ENCODE data around the gene HJV. TPM values are rescaled to one million over a fixed set of nuclear protein-coding genes. Genes with fewer than 3 reads are reported as not detected.

The HJV gene
- total RNA-seq, 6 experiments from 2014 or later, result 53.0 to 215 (median 109) TPM

DNA sequence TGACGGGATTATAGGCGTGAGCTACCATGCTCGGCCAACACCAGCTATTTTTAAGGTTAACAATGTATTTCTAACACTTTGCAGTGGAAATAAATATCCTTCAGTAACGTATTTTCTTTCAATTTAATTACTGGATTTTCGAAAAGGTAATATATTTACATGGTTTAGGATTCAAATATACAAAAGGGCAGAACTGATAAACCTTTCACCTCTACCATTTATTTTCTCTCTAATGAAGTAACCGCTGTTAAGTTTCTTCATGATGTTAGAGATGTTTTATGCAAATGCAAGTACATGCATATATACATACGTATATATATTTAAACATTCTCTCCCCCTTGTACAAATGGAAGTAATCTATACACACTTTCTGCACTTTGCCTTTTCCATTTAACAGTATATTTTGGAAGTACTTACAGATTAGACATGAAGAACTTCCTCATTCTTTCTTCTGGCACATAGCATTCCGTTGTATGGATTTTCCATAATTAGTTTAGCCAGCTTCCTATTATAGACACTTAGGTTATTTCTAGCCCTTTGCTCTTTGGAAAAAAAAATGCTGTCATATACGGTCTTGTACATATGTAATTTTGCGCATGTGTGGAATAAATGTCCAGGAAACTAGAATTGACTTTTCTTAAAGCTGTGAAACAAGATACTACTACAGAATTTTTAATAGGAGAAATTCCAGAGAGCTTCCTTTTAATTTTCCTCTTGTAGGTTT, 14.9 kb upstream of the HJV start:
- TF ChIP-seq POLR2A (IDR thresholded peaks at IDR 0.05) (no peak), CTCF (IDR thresholded peaks at IDR 0.05) (no peak)
- intact Hi-C loops (cut with DNase I), result no loop called here
- Histone ChIP-seq H3K27me3 (no peaks in the 10 kb centered on the region), H3K9me3 (peaks cover 0 to 2% (median 0%) of the 10 kb centered on the region in 4 donors), H3K36me3 (no peaks in the 10 kb centered on the region), H3K27ac (peak overlapping the region; percentile 80 to 88 (median 85)), H3K4me1 (peaks cover 0 to 24% (median 7%) of the 10 kb centered on the region in 4 donors), H3K4me3 (peak overlapping the region in 1 of 3 donors; percentile 63)
- no peak for ATAC-seq
- no peak for DNase-seq
- 34% methylated on average over 10 of the region's 10 CpGs for WGBS (ENCODE audit: insufficient coverage, low coverage, low lambda C conversion rate, missing lambda C conversion rate)

DNA sequence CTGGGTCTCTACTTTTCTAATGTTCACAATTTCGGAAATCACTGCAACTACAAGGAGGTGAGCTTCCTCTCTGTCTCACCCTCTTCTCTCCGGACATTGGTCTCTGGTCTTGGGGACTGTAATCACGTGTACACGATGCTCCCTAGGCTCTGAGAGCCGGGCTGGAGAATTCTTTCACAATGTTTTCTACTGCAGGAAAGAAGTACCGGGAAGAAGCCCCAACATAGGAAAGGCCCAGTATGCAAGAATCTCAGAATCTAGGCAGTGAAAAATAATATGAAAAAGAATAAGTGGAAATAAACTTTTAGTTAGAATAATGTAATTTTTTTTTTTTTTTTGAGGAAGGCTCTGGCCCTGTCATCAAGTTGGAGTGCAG, 13.5 kb upstream of the HJV start:
- Histone ChIP-seq H3K36me3 (no peaks in the 10 kb centered on the region), H3K9me3 (peaks cover 0 to 2% (median 0%) of the 10 kb centered on the region in 4 donors), H3K4me3 (no peak overlapping the region), H3K27me3 (no peaks in the 10 kb centered on the region), H3K4me1 (peaks cover 0 to 17% (median 7%) of the 10 kb centered on the region in 4 donors), H3K27ac (no peak overlapping the region)
- ATAC-seq (peak in 1 of 4 donors; percentile 7), DNase-seq (no peak)
- TF ChIP-seq POLR2A (IDR thresholded peaks at IDR 0.05) (no peak), CTCF (IDR thresholded peaks at IDR 0.05) (no peak)
- 25% methylated on average over 6 of the region's 6 CpGs for WGBS (ENCODE audit: insufficient coverage, low coverage, low lambda C conversion rate, missing lambda C conversion rate)
- intact Hi-C loops (cut with DNase I), result no loop called here

GRCh38 chr1:146032631-146033219, 11.2 kb upstream of the HJV start:
- Histone ChIP-seq H3K4me1 (peaks cover 0 to 11% (median 4%) of the 10 kb centered on the region in 4 donors), H3K4me3 (no peak overlapping the region), H3K36me3 (no peaks in the 10 kb centered on the region), H3K9me3 (peaks cover 0 to 2% (median 0%) of the 10 kb centered on the region in 4 donors), H3K27me3 (no peaks in the 10 kb centered on the region), H3K27ac (no peak overlapping the region)
- intact Hi-C loops (cut with DNase I), result no loop called here
- whole genome bisulfite sequencing (ENCODE audit: insufficient coverage, low coverage, low lambda C conversion rate, missing lambda C conversion rate), result 26% methylated on average over 6 of the region's 6 CpGs
- no peak for DNase-seq
- TF ChIP-seq POLR2A (IDR thresholded peaks at IDR 0.05), result no peak
- TF ChIP-seq CTCF (IDR thresholded peaks at IDR 0.05), result peak; percentile 51 to 66 (median 66)
- peak; percentile 58 to 81 (median 60) for ATAC-seq

GRCh38 chr1:146031476-146031875, 9.9 kb upstream of the HJV start:
- no peaks in the 10 kb centered on the region for H3K9me3 ChIP-seq
- H3K4me1 ChIP-seq, result peaks cover 0 to 8% (median 2%) of the 10 kb centered on the region in 4 donors
- no peak overlapping the region for H3K4me3 ChIP-seq
- H3K27ac ChIP-seq, result no peak overlapping the region
- DNase-seq (no peak), ATAC-seq (no peak)
- intact Hi-C loops (cut with DNase I), result no loop called here
- no peak for TF ChIP-seq CTCF (IDR thresholded peaks at IDR 0.05)
- TF ChIP-seq POLR2A (IDR thresholded peaks at IDR 0.05), result no peak
- no peaks in the 10 kb centered on the region for H3K27me3 ChIP-seq
- H3K36me3 ChIP-seq, result no peaks in the 10 kb centered on the region
